Common myeloid progenitor, CD34-positive (primary cell): Measurements from ENCODE around the gene CD109.

ENCODE experiments used
- CTCF ChIA-PET: fragments of 350-600 bp; sonication (Branson Sonifier 250); formaldehyde crosslinking; loops from one replicate; lab custom pipeline; 2021; ENCODE audit warnings: antibody characterized with exemption; lab: Charles Lee
- POLR2A ChIA-PET: fragments of 350-600 bp; sonication (Branson Sonifier 250); formaldehyde crosslinking; loops from one replicate; lab custom pipeline; 2021; ENCODE audit warnings: antibody characterized with exemption; lab: Charles Lee
- DNase-seq, 3 donors: peaks; one replicate each; pipeline versions ENCODE4 v3.0.0 to v3.0.0-alpha.2; 2013
- H3K27ac ChIP-seq, 2 experiments: 1 replicate in 1 of 2; 2 replicates in 1 of 2; pipeline ENCODE4 v1.7.0; 2013; ENCODE audit warnings: inconsistent platforms in 2 of 2, low read length in 2 of 2, mild to moderate bottlenecking in 2 of 2, low read depth in 1 of 2, moderate library complexity in 1 of 2; ENCODE audit not compliant: severe bottlenecking in 2 of 2, insufficient read depth in 1 of 2, poor library complexity in 1 of 2
- H3K27me3 ChIP-seq, 5 experiments: replicated peaks in 2 of 5; 1 replicate in 3 of 5; 2 replicates in 2 of 5; pipeline versions ENCODE4 v1.6.1 to v1.7.0; 2013; ENCODE audit warnings: low read length in 4 of 5, mild to moderate bottlenecking in 2 of 5, moderate library complexity in 2 of 5, inconsistent platforms in 1 of 5; ENCODE audit not compliant: insufficient read depth in 5 of 5, control insufficient read depth in 4 of 5
- H3K36me3 ChIP-seq, 4 experiments: 1 replicate in 2 of 4; 2 replicates in 2 of 4; pipeline versions ENCODE4 v1.6.1 to v1.7.0; 2013; ENCODE audit warnings: low read length in 3 of 4, control low read depth in 1 of 4, mild to moderate bottlenecking in 1 of 4; ENCODE audit not compliant: control insufficient read depth in 4 of 4, insufficient read depth in 4 of 4
- H3K4me1 ChIP-seq, 4 experiments: 1 replicate in 3 of 4; 2 replicates in 1 of 4; pipeline versions ENCODE4 v1.6.1 to v1.7.1; 2013; ENCODE audit warnings: low read length in 3 of 4, mild to moderate bottlenecking in 3 of 4, control low read depth in 1 of 4, inconsistent platforms in 1 of 4, moderate library complexity in 1 of 4; ENCODE audit not compliant: control insufficient read depth in 4 of 4, insufficient read depth in 4 of 4; ENCODE audit errors: control extremely low read depth in 1 of 4
- H3K4me3 ChIP-seq, 7 experiments: 1 replicate in 4 of 7; 2 replicates in 3 of 7; pipeline versions ENCODE4 v1.5.1 to v1.7.0; 2013; ENCODE audit warnings: mild to moderate bottlenecking in 7 of 7, low read length in 6 of 7, moderate library complexity in 6 of 7, inconsistent platforms in 2 of 7, low read depth in 2 of 7, control low read depth in 1 of 7; ENCODE audit not compliant: insufficient read depth in 4 of 7, control insufficient read depth in 1 of 7; ENCODE audit errors: extremely low read depth in 1 of 7
- H3K9me3 ChIP-seq, 5 experiments: 1 replicate in 4 of 5; 2 replicates in 1 of 5; pipeline versions ENCODE4 v1.6.1 to v1.7.1; 2013; ENCODE audit warnings: low read length in 4 of 5, mild to moderate bottlenecking in 2 of 5, inconsistent platforms in 1 of 5, low read depth in 1 of 5, moderate library complexity in 1 of 5; ENCODE audit not compliant: control insufficient read depth in 4 of 5, insufficient read depth in 2 of 5; ENCODE audit errors: control extremely low read depth in 1 of 5
- WGBS: methylation state at CpG from one replicate; pipeline ENCODE4 v1.1.5; 2013; ENCODE audit not compliant: insufficient coverage; 5-methylcytosine and 5-hydroxymethylcytosine counted together

The CD109 gene

DNA sequence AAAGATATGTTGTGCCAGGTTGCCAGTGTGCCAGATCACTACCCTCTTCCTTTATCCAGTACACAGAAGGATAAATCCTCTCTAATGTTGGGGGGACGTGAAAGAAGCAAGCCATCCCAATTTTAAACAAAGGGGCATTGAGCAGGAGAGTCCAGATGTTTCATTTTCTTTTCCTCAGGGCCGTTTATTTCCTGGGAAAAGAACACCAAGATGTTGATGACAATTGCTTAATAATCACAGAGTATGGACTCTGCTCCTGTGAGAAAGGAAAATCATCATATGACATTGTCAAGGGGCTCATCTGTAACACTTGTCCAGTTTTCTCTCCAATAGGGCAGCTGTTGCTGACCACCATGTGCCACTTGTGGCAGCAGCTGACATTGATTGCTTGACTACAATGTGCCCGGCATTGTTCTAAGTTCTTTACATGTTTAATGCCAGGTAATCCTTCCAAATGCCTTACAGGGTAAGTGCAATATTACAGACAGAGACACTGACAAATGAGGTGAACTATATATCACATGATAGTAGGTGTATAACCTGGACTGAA is 161.4 kb downstream of the CD109 start:
- Histone ChIP-seq H3K36me3 (peaks cover 2 to 20% (median 8%) of the 10 kb centered on the region in 4 experiments), H3K27ac (no peak overlapping the region), H3K9me3 (no peaks in the 10 kb centered on the region), H3K4me3 (no peak overlapping the region), H3K4me1 (no peaks in the 10 kb centered on the region), H3K27me3 (no peaks in the 10 kb centered on the region)
- WGBS = 100% methylated on average over 2 of the region's 3 CpGs
- ChIA-PET POLR2A (no interaction called here), CTCF (interaction anchor here (1.2 to 3.8 kb wide), 2 partner anchors 44 to 1353 kb away, joined by 3 to 23 read pairs; no protein-coding TSS in a partner anchor)
- no peak for DNase-seq

DNA sequence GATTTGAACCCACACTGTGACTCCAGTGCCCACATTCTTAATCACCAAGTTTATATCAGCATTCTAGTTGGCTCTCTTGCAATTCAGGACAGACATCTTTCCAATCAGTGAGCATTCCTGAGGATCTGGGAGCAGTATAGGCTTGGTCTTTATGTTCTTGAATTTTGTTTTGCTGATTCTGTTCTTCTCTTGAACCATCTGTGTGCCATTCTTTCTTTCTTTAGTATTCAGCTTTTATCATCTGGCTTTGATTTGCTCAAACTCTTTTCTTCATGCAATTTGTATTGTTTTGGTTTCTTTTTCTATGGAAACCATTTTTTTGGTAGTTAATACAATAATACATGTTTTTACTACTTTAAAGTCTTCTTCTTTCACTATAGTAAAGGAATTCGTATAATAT is 162.4 kb downstream of the CD109 start:
- peaks cover 2 to 15% (median 7%) of the 10 kb centered on the region in 4 experiments for H3K36me3 ChIP-seq
- H3K4me1 ChIP-seq = no peaks in the 10 kb centered on the region
- no CpG with 5 or more reads among the region's 1 CpG for WGBS
- no peak for DNase-seq
- ChIA-PET POLR2A (interaction anchor here (0.5 kb wide), 1 partner anchor 9 kb away, joined by 5 read pairs; no protein-coding TSS in a partner anchor), CTCF (interaction anchor here (1.2 kb wide), 1 partner anchor 43 kb away, joined by 3 read pairs; no protein-coding TSS in a partner anchor)
- H3K4me3 ChIP-seq = no peak overlapping the region
- H3K9me3 ChIP-seq = no peaks in the 10 kb centered on the region
- no peaks in the 10 kb centered on the region for H3K27me3 ChIP-seq
- H3K27ac ChIP-seq = no peak overlapping the region

DNA sequence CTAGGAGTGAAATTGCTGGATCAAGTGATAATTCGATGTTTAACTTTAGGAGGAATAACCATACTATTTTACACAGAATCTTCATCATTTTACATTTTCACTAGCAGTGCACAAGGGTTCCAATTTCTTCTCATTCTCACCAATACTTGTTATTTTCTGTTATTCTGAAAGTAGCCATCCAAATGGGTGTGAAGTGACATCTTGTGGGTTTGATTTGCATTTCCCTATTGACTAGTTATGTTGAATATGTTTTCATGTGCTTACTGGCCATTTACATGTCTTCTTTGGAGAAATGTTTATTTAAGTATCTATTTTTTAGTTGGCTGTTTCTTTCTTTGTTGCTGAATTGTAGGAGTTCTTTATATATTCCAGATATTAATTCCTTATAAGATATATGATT is 164.3 kb downstream of the CD109 start:
- ChIA-PET CTCF (no interaction called here), POLR2A (interaction anchor here (1.1 kb wide), 1 partner anchor 9 kb away, joined by 3 read pairs; no protein-coding TSS in a partner anchor)
- WGBS = no CpG with 5 or more reads among the region's 1 CpG

DNA sequence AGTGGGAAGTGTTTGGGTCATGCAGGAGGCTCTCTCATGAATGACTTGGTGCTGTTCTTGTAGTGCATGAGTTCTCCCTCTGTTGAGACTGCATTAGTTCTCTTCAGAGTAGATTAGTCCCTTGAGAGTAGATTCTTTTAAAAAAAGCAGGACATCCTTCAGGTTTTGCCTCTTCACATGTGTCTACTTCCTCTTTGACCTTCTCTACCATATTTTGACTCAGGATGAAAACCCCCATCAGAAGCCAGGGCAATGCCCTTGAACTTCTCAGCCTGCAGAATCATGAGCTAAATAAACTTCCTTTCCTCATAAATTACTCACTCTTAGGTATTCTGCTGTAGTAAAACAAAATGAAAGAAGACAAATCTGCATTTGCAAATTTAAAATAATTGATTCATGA is 170.3 kb downstream of the CD109 start:
- Histone ChIP-seq H3K9me3 (no peaks in the 10 kb centered on the region), H3K4me1 (no peaks in the 10 kb centered on the region), H3K36me3 (peaks cover 0 to 6% (median 4%) of the 10 kb centered on the region in 4 experiments), H3K4me3 (no peak overlapping the region), H3K27ac (no peak overlapping the region), H3K27me3 (no peaks in the 10 kb centered on the region)
- no peak for DNase-seq
- ChIA-PET POLR2A (no interaction called here), CTCF (interaction anchor here (0.6 to 2.2 kb wide), 2 partner anchors 10 to 1919 kb away, joined by 3 to 6 read pairs; no protein-coding TSS in a partner anchor)

More for the DNA sequence above, 164.3 kb downstream of the CD109 start:
- no peaks in the 10 kb centered on the region for H3K9me3 ChIP-seq
- H3K4me1 ChIP-seq = no peaks in the 10 kb centered on the region
- H3K27ac ChIP-seq = no peak overlapping the region
- H3K27me3 ChIP-seq = no peaks in the 10 kb centered on the region
- peaks cover 2 to 15% (median 7%) of the 10 kb centered on the region in 4 experiments for H3K36me3 ChIP-seq
- DNase-seq = no peak
- H3K4me3 ChIP-seq = no peak overlapping the region

DNA sequence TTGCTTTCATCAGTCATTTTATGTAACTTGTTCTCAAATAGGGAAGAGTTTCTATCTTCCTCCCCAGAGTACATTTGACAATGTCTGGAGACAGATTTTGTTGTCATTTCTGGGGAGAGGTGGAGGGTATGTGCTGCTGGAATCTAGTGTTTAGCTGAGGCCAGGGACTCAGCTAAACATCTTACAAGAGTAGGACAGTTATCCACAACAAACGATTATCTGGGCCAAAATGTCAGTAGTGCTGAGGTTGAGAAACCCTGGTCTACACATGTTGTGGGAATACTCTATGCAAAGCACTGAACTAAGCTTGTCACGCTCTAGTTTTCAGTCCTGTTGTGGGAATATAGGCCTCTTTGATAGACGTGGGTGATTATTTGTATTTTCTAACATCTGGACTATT is 171.4 kb downstream of the CD109 start:
- CTCF ChIA-PET = no interaction called here
- Histone ChIP-seq H3K36me3 (peaks cover 0 to 6% (median 2%) of the 10 kb centered on the region in 4 experiments), H3K9me3 (no peaks in the 10 kb centered on the region), H3K27ac (no peak overlapping the region), H3K27me3 (no peaks in the 10 kb centered on the region), H3K4me1 (no peaks in the 10 kb centered on the region), H3K4me3 (no peak overlapping the region)
- WGBS = 100% methylated on average over 1 of the region's 3 CpGs
- no peak for DNase-seq
- POLR2A ChIA-PET = no interaction called here

DNA sequence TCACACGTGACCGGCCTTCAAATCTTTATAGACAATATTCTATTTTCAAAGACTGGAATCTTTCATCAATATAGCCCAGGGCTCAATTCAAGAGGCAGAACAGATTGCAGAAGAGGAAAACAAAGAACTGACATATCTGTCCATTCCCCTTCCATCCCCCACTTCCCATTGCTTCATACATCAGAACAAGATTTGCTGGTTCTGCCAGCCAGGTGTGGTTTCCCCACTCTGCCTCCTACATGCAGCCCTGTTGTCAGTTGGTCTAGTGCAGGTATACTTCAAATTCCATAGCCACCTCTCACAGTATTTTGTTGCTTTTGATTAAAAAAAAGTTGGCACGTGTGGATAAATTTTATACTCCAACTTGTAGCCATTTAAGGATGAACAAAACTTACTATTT is 174.9 kb downstream of the CD109 start:
- H3K4me1 ChIP-seq = no peaks in the 10 kb centered on the region
- DNase-seq = no peak
- H3K27ac ChIP-seq = no peak overlapping the region
- H3K9me3 ChIP-seq = no peaks in the 10 kb centered on the region
- H3K36me3 ChIP-seq = peaks cover 0 to 4% (median 2%) of the 10 kb centered on the region in 4 experiments
- H3K4me3 ChIP-seq = no peak overlapping the region
- no peaks in the 10 kb centered on the region for H3K27me3 ChIP-seq
- CTCF ChIA-PET = no interaction called here
- WGBS = 100% methylated on average over 2 of the region's 3 CpGs
- POLR2A ChIA-PET = no interaction called here

DNA sequence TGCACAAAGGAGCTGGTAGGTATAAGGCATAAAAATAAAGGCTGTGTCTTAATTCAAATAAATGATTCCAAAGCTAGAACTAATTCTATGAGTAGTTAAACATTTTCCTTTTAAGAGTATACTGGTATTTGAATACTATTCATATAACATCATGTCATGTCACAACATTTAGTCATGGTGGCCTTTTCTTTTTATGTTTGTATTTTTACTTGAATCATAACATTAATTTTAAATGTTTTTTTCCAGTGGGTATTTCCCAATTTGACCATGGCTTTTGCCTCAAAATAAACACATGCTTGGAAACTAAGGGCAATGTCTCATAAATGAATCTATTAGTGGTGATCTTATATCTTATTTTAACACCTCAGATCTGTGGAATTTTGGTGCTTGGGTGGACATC is 177.1 kb downstream of the CD109 start:
- Histone ChIP-seq H3K27ac (no peak overlapping the region), H3K9me3 (no peaks in the 10 kb centered on the region), H3K4me1 (no peaks in the 10 kb centered on the region), H3K27me3 (no peaks in the 10 kb centered on the region), H3K4me3 (no peak overlapping the region), H3K36me3 (no peaks in the 10 kb centered on the region)
- CTCF ChIA-PET = no interaction called here
- DNase-seq = no peak
- POLR2A ChIA-PET = no interaction called here
